HG03457 (cell line): Measurements from ENCODE around the gene SPHK1.

Experiments
- ATAC-seq: cut with Tn5 transposase; IDR thresholded peaks from one replicate; pipeline ENCODE4 v1.9.1; 2021; ENCODE audit warnings: moderate number of reproducible peaks; ENCODE audit not compliant: unreplicated experiment

The SPHK1 gene

DNA sequence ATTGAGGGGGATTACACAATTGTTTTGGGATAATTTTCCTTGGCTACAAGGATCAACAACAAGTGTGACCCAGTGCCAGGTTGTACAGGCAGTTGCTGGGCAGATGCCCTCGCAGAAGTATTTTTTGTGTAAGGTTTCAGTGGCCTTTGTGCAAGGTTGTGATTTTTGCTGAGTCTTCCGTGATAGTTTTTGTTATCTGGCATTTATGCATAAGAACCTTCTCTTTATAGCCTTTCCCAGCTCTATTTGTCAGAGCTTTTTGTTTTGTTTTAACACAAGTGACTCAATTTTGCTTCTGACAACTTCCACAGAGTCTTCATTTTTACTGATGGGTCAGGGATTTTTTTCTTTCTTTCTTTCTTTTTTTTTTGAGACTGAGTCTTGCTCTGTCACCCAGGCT, 23.9 kb upstream of the SPHK1 start:
- no peak for ATAC-seq

- no peak for ATAC-seq
These were observed 21.1 kb upstream of the SPHK1 start for GRCh38 chr17:76363107-76363842.

GRCh38 chr17:76365256-76365903, 19.0 kb upstream of the SPHK1 start:
- no peak for ATAC-seq

- ATAC-seq: no peak
These were observed 18.2 kb upstream of the SPHK1 start for GRCh38 chr17:76366247-76366646.

GRCh38 chr17:76367642-76368041, 16.8 kb upstream of the SPHK1 start:
- ATAC-seq: no peak

DNA sequence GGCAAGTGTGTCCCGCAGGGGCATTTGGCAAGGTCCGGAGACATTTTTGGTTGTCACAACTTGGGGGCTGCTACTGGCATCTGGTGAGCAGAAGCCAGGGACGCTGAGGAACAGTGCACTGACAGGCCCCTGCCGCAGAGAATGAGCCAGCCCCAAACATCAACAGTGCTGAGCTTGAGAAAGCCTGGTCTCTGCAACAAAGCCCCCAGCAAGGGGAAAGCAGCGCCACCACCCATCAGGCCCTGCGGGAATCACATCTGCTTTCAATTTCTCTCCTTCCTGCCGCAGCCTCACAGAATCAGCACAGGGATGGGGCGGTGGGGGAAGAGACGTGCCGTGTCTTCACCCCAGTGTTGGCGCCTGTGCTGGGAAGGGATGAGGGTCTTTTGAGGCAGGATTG, 15.9 kb upstream of the SPHK1 start:
- ATAC-seq: no peak

DNA sequence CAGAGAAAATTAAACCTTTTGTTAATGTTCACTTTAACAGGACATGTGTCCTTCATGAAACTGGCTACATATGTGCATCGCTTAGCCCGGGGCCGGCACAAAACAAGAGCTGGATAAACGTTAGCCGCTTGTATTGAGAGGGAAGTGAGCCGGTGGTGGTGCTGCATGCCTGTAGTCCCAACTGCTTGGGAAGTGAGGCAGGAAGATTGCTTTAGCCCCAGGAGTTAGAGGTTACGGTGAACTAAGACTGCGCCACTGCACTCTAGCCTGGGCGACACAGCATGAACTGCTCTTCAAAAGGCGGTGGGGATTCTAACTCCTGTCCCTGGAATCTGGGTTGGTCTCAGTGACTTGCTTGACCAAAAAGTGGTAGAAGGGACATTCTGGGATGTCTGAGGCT, 15.0 kb upstream of the SPHK1 start:
- no peak for ATAC-seq

GRCh38 chr17:76369804-76370203, 14.6 kb upstream of the SPHK1 start:
- ATAC-seq: no peak

- ATAC-seq: no peak
These were observed 14.0 kb upstream of the SPHK1 start for GRCh38 chr17:76370261-76370993.

- ATAC-seq: no peak
These were observed 12.5 kb upstream of the SPHK1 start for GRCh38 chr17:76371656-76372628.

DNA sequence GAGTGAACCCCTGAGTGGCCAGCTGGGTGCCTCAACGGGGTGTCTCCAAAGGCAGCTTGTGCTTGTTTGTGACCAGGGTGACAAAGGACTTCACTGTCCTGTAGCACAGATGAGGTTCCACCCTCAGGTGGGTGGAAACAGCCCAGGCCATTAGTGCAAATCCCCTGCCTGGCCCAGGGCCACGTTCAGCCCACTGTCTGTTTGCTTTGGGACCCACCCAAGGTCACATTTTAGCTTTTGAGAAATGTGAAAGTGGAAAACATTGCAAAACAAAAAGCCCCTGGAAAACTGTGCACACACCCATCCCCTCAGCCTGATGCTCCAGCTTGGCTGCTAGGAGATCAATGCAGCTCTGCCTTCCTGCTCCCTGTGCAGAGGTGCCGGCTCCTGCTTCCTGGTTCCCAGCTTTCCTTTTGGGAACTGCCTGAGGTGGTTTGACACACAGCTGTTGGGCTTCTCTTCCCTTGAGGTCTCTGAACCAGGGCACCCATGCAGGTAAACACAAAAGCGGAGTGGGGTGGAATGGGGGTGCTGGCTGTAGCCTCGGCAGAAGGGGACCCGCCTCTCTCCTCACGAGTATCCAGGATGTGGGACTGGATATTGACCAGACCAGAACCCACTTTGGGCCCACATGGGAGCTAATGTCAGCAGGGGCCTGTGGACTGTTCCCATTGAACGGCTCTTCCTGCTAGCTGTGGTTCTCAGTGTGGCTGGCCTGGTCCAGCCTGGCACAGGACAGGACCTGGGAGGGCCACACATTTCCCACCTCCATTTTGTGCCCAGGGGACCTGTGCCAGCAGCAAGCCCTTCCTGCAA, 7.9 kb upstream of the SPHK1 start:
- ATAC-seq: no peak

DNA sequence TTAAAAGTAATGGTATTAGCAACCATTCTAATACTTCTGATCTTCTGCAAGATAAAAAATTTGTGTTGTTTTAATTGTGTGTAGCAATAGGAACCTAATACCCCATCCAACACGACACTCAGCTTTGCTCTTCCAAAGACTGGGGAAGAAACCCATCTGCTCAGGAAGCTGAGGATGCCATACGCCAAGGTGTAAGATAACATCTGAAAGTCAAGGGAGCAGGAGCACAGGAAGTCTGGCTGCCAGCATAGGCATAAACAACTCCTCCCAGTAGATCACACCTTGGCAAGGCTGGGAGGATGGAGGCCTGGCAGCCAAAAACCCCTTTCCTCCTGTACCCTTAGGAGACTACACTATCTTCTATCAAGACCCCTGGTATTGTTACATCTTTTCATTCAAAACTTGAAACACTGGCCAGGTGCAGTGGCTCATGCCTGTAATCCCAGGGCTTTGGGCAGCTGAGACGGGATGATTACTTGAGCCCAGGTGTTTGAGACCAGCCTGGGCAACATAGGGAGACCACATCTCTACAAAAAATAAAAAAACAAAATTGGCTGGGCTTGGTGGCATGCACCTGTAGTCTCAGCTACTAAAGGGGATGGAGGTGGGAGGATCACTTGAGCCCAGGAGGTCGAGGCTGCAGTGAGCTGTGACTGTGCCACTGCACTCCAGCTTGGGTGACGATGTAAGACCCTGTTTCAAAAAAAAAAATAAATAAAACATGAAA, 5.7 kb upstream of the SPHK1 start:
- ATAC-seq: no peak

DNA sequence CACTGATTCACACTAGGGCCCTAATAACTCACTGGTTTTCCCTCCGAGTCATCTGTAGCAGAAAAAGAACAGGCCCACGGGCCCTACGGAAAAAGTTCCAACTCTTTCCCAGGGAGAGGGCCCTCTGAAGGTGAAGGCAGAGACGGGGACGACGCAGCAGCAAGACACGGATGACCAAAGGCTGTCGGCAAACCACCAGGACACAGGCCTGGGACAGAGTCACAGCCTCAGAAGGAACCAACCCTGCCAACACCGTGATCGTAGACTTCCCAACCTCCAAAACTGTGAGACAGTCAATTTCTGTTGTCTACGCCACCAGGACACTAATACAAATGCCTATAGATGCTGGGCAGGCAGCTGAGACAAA, 5.2 kb upstream of the SPHK1 start:
- ATAC-seq: no peak

DNA sequence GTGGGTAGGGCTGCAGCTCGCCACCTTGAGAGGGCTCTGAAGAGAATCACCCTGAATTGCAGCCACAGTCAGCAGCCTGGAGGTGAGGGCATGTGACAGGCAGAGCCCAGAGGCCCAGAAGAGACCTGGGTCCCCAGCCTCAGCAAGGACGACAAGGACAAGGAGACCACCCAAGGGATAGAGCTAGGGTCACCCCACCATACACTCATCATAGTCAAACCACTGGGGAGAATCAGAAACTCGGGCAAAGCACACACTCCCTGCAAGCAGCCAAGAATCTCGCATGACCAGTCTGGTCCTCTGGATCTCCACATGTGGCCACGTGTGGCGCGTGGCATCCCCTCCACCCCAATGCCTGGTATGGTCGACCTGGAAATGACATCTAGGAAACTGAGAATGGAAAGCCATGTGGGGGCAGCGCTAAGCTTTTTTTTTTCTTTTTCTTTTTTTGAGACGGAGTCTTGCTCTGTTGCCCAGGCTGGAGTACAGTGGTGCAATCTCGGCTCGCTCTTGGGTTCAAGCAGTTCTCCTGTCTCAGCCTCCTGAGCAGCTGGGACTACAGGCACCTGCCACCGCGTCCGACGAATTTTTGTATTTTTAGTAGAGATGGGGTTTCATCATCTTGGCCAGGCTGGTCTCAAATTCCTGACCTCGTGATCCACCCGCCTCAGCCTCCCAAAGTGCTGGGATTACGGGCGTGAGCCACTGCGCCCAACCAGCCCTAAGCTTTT, 4.6 kb upstream of the SPHK1 start:
- no peak for ATAC-seq

DNA sequence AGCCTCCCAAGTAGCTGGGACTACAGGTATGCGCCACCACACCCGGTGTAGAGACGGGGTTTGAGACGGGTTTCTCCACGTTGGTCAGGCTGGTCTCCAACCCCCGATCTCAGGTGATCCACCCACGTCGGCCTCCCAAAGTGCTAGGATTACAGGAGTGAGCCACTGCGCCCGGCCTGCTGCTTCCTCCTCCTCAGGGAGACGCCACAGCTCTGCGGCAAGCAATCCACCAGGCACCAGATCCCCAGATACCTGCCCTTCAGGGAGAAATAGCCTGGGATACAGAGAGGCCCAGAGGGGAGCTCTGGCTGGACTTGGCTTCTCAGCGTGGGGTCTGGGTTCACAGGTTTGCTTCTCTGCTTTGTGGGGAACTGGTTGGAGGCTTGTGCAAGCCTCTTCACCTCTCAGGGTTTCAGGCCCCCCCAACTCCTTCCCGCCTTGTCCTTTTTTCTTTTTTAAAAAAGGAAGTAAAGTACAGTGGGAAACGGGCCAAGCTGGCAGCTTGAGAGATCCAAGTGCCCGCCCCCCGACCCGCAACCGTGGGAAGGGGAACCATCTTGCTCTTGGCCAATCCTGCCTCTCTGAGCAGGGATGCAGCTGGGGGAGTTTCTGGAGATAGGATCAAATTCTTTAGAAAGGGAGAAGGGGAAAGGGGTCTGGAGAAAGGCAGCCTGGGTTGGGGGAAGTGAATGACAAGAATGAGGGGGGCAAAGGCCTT, 2.6 kb upstream of the SPHK1 start:
- no peak for ATAC-seq

DNA sequence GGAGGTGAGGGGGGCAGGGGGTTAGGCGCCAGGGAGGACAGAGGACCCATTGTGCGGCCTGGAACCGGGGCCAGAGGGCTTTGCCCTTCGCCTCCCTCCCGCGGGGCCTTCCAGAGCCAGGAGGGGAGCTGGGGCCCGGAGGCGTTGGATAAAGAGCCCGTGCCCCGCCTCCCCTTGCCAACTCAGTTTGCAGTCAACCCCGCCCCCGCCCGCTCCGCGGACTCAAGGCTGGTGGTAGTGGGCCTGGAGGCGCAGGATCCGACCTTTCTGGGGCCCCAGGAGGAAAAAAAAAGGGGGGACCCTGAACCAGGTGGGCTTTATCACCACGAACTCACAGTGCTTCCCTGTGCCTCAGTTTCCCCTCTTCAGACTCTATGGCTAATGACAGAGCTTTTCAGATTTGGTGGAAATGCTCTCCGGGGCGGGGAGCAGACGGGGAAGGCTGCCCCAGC, 2.0 kb upstream of the SPHK1 start:
- ATAC-seq: no peak

DNA sequence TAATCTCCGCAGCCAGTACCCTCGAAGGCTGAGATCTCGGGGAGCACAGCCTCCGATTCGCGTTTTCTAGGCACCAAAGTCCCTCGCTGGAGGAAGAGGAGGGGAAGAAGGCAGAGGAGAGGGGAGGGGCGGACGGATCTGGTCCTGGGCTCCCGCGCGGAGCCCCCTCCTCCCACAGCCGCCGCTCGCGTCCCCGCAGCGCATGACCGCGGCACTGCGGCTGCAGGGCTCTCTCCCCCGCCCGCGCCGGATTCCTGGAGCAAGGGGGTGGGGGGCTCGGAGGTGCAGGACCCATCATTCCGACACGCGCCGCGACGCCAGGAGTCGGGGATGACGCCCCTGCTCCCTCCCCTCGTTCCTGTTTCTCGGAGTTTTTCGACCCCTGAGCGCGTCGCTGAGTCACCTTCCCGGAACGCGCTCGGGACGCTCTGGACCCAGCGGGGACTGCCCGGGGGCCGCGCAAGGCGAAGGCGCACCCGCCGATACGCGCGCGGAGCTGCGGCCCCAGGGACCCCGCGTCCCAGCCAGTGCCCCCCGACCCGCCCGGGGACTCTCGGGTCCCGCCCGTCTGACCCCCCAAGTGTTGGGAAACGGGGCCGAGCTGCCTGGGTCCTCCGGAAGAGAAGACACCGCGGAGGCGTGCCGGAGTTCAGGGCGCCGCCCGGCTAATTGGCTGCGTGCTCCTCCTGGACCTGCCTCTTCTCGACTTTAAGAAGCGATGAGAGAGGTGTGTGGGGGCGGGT, 1.4 kb upstream of the SPHK1 start:
- ATAC-seq: no peak
